Fibroblast of villous mesenchyme (primary cell): Measurements from ENCODE around the gene RPS28. TPM values are rescaled to one million over a fixed set of nuclear protein-coding genes. Genes with fewer than 3 reads are reported as not detected.

Experiments used
- DNase-seq: peaks from one replicate; pipeline ENCODE4 v3.0.0-alpha.2; 2010; ENCODE audit warnings: low read depth
- H3K4me3 ChIP-seq: 2 replicates; pipeline ENCODE4 v1.5.1; 2011; ENCODE audit warnings: low read depth, mild to moderate bottlenecking, low read length
- CTCF ChIP-seq: IDR thresholded peaks from 2 replicates; pipeline ENCODE4 v1.5.1; 2012; ENCODE audit warnings: low read depth, mild to moderate bottlenecking, low read length; ENCODE audit not compliant: insufficient read depth
- total RNA-seq: library from RNA; depleted of rRNA; stranded (reverse); fragments of >200 nt; gene quantifications from 2 replicates; pipeline ENCODE4 v1.2.3, GENCODE V29; 2012

RPS28 gene
- total RNA-seq, 1 donor: 86.4 TPM

- no peak for TF ChIP-seq CTCF
- peak overlapping the region; percentile 12 for H3K4me3 ChIP-seq
- no peak for DNase-seq
Observed at GRCh38 chr19:8371011-8371804, 49.9 kb downstream of the RPS28 start.

Other genes with a start within 250 kb of the RPS28 start
- not detected in 2 replicates for gene FBN3, start 171.9 kb upstream of the RPS28 start, total RNA-seq
- 6.0 and 10.3 TPM in 2 replicates for gene CERS4, start 112.1 kb upstream of the RPS28 start, total RNA-seq
- 18.1 and 29.0 TPM in 2 replicates for gene CD320, start 13.1 kb upstream of the RPS28 start, total RNA-seq
- 9.1 and 18.4 TPM in 2 replicates for gene NDUFA7, start 121 bp upstream of the RPS28 start, total RNA-seq
- gene KANK3, start 21.8 kb downstream of the RPS28 start, total RNA-seq: under 0.01 and 0.64 TPM in 2 replicates
- gene ANGPTL4, start 42.7 kb downstream of the RPS28 start, total RNA-seq: 0.64 and 1.3 TPM in 2 replicates
- gene RAB11B, start 68.9 kb downstream of the RPS28 start, total RNA-seq: 27.6 and 27.7 TPM in 2 replicates
- 51.8 and 70.9 TPM in 2 replicates for gene MARCHF2, start 91.8 kb downstream of the RPS28 start, total RNA-seq
- gene HNRNPM, start 123.5 kb downstream of the RPS28 start, total RNA-seq: 41.9 and 49.0 TPM in 2 replicates
- under 0.01 TPM in 1 of 2 replicates, not detected in the other for gene PRAM1, start 181.1 kb downstream of the RPS28 start, total RNA-seq
- 5.2 and 6.4 TPM in 2 replicates for gene ZNF414, start 192.7 kb downstream of the RPS28 start, total RNA-seq